Ishikawa (cell line): ENCODE results near the gene RCC1.

ENCODE experiments used
- CEBPB ChIP-seq: IDR thresholded peaks from 2 replicates; pipeline ENCODE4 v1.6.1; 2012
- CREB1 ChIP-seq: IDR thresholded peaks from 2 replicates; pipeline ENCODE4 v1.6.1; 2012; ENCODE audit warnings: low read depth
- EGR1 ChIP-seq: IDR thresholded peaks from 2 replicates; pipeline ENCODE4 v1.6.1; 2012
- EP300 ChIP-seq: IDR thresholded peaks from 2 replicates; pipeline ENCODE4 v1.6.1; 2012; ENCODE audit warnings: borderline replicate concordance
- FOXM1 ChIP-seq: IDR thresholded peaks from 2 replicates; pipeline ENCODE4 v1.6.1; 2012; ENCODE audit warnings: low read depth, borderline replicate concordance
- NFIC ChIP-seq: IDR thresholded peaks from 2 replicates; pipeline ENCODE4 v1.6.1; 2012
- RAD21 ChIP-seq: IDR thresholded peaks from 2 replicates; pipeline ENCODE4 v1.6.1; 2012; ENCODE audit warnings: low read depth
- TAF1 ChIP-seq: IDR thresholded peaks from 2 replicates; pipeline ENCODE4 v1.6.1; 2012; ENCODE audit warnings: low read depth, mild to moderate bottlenecking
- TCF12 ChIP-seq: IDR thresholded peaks from 2 replicates; pipeline ENCODE4 v1.6.1; 2012; ENCODE audit warnings: low read depth
- TEAD4 ChIP-seq: IDR thresholded peaks from 2 replicates; pipeline ENCODE4 v1.6.1; 2012
- YY1 ChIP-seq: IDR thresholded peaks from 2 replicates; pipeline ENCODE4 v1.6.1; 2012; ENCODE audit warnings: low read depth
- ZBTB7A ChIP-seq: IDR thresholded peaks from 2 replicates; pipeline ENCODE4 v1.6.1; 2012; ENCODE audit warnings: low read depth
- TF ChIP-seq, protein P1 (sequence below): IDR thresholded peaks from 2 replicates; pipeline ENCODE4 v1.6.1; 2012
- TF ChIP-seq, protein P2 (sequence below): IDR thresholded peaks from 2 replicates; pipeline ENCODE4 v1.6.1; 2012
- TF ChIP-seq, protein P3 (sequence below): IDR thresholded peaks from 2 replicates; pipeline ENCODE4 v1.6.1; 2012; ENCODE audit warnings: low read depth, mild to moderate bottlenecking

Gene RCC1

DNA sequence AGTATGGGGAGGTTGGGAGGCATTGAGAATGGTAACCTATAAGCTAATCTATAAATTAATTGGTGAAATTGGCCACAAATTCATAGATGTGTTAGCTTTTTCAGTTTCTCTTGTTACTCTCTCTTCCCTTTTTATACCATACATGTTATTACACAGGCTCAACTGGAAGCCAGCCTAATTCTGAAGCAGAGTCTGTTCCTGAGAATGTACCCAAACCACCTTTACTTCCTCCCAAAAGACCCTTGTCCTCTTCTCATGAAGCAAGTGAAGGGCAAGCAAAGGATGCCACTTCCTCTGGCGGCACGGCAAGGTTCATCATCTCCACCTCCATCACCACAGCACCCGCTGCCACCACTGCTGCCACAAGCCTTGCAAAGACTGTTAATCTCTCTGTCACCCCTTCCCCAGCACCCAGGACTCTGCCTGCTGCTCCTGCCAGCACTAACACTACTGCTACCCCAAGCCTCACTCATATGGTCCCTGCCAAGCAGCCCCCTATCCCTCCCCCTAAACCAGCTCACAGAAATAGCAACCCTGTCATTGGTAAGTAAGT, 39.5 kb upstream of the RCC1 start:
- TF ChIP-seq EGR1 (no peak), EP300 (no peak), NFIC (no peak), CEBPB (no peak), FOXM1 (no peak), TAF1 (no peak), CREB1 (no peak), TEAD4 (no peak), RAD21 (no peak), TCF12 (no peak), YY1 (no peak), ZBTB7A (no peak)
- TF ChIP-seq, protein P1, sequence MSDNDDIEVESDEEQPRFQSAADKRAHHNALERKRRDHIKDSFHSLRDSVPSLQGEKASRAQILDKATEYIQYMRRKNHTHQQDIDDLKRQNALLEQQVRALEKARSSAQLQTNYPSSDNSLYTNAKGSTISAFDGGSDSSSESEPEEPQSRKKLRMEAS, result no peak
- TF ChIP-seq, protein P2, sequence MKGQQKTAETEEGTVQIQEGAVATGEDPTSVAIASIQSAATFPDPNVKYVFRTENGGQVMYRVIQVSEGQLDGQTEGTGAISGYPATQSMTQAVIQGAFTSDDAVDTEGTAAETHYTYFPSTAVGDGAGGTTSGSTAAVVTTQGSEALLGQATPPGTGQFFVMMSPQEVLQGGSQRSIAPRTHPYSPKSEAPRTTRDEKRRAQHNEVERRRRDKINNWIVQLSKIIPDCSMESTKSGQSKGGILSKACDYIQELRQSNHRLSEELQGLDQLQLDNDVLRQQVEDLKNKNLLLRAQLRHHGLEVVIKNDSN, result no peak
- TF ChIP-seq, protein P3, sequence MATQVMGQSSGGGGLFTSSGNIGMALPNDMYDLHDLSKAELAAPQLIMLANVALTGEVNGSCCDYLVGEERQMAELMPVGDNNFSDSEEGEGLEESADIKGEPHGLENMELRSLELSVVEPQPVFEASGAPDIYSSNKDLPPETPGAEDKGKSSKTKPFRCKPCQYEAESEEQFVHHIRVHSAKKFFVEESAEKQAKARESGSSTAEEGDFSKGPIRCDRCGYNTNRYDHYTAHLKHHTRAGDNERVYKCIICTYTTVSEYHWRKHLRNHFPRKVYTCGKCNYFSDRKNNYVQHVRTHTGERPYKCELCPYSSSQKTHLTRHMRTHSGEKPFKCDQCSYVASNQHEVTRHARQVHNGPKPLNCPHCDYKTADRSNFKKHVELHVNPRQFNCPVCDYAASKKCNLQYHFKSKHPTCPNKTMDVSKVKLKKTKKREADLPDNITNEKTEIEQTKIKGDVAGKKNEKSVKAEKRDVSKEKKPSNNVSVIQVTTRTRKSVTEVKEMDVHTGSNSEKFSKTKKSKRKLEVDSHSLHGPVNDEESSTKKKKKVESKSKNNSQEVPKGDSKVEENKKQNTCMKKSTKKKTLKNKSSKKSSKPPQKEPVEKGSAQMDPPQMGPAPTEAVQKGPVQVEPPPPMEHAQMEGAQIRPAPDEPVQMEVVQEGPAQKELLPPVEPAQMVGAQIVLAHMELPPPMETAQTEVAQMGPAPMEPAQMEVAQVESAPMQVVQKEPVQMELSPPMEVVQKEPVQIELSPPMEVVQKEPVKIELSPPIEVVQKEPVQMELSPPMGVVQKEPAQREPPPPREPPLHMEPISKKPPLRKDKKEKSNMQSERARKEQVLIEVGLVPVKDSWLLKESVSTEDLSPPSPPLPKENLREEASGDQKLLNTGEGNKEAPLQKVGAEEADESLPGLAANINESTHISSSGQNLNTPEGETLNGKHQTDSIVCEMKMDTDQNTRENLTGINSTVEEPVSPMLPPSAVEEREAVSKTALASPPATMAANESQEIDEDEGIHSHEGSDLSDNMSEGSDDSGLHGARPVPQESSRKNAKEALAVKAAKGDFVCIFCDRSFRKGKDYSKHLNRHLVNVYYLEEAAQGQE, result no peak

DNA sequence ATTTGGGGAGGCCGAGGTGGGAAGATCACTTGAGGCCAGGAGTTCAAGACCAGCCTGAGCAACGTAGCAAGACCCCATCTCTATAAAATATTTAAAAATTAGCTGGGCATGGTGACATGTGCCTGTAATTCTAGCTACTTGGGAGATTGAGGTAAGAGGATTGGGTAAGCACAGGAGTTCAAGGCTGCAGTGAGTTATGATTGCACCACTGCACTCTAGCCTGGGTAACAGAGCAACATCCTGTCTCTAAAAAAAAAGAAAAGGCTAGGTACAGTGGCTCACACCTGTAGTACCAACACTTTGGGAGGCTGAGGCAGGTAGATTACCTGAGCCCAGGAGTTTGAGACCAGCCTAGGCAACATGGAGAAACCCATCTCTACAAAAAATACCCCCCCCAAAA, 35.7 kb upstream of the RCC1 start:
- TF ChIP-seq EP300 (no peak), NFIC (no peak), RAD21 (no peak), TAF1 (no peak), YY1 (no peak), ZBTB7A (no peak)

DNA sequence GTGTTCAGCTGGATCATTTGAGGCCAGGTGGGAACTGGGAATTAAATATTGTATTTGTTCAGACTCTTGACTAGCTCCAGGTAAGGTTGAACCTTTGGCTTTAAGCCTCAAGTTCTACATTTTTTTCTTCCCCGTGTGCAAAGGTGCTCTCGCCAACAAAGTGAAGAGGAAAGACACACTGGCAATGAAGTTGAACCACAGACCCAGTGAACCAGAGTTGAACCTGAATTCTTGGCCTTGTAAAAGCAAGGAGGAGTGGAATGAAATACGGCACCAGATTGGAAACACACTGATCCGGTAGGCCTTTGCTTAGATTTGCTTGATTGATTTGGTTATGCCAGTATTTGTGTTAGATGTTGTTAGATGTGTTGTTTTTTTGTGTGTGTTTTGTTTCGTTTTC, 25.5 kb upstream of the RCC1 start:
- TF ChIP-seq EP300 (no peak), NFIC (no peak), ZBTB7A (no peak), RAD21 (no peak), CEBPB (no peak), EGR1 (no peak), TAF1 (no peak), FOXM1 (no peak), CREB1 (no peak), TCF12 (no peak), TEAD4 (no peak), YY1 (no peak)
- TF ChIP-seq, protein P2, result no peak
- TF ChIP-seq, protein P1, result no peak
- TF ChIP-seq, protein P3, result no peak

DNA sequence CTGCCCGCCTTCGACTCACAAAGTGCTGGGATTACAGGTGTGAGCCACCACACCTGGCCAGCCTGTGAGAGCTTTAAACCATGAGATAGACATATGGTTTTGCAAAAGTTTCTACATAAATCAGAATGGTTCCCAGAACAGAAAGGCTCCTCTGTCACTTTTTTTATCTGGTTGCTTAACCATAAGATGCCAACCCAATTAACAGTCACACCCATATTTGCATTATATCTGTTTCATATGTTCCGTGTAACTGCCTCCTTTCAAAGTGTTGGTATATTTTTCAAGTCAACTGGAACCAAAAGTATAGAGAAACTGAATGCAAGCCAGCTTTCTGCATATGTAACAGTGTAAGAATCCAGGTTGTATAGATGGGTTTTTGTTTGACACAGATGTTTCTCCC, 23.7 kb upstream of the RCC1 start:
- TF ChIP-seq, protein P2, result no peak
- TF ChIP-seq NFIC (no peak), EP300 (no peak), ZBTB7A (no peak), RAD21 (no peak), EGR1 (no peak), YY1 (no peak), CREB1 (no peak), FOXM1 (no peak), CEBPB (no peak), TAF1 (no peak), TEAD4 (no peak), TCF12 (no peak)
- TF ChIP-seq, protein P3, result no peak
- TF ChIP-seq, protein P1, result no peak
